ENCODE data around the gene HYAL1.

The HYAL1 gene

DNA sequence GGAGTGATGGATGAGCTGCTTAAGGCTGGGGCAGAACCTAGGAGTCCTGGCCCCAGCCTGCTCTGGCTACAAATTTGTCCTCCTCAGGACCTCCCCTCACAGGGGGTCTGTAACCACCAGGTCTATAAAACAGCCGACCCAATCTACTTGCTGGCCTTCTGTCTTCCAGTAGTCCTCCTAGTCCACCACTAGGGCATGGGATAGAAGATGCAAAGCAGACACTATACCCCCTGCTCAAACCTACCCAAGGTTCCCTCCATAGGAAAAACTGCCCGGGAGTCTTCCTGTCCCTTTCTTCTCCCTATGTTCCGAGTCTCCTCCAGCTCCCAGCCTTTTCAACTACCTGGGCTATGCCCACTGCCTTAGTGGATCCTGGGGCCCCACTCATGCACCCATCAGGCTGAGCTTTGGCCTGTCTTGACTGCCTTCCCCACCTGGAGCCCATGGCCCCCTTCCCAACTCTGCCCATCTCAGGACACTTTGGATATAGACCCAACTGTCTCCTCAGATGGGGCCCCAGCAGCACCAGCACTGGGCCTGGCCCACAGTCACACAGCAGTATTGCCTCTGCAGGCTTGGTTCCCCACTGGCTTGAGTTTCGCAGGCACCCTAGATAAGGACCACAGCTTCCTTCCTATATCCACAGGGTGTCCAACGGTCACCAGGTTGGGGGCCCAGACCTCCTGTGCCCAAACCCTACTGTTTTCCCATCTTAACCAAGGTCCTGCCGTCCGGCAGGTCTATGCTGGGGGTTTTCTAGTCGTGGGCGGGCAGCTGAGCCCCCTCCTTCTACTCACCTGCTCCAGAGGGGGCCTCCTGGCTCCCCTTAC, 5.3 kb downstream of the HYAL1 start:
- H3K4me3 ChIP-seq (ENCODE audit: control insufficient read depth, low read depth, low read length): peak overlapping the region; percentile 86
- TF ChIP-seq, protein P1, sequence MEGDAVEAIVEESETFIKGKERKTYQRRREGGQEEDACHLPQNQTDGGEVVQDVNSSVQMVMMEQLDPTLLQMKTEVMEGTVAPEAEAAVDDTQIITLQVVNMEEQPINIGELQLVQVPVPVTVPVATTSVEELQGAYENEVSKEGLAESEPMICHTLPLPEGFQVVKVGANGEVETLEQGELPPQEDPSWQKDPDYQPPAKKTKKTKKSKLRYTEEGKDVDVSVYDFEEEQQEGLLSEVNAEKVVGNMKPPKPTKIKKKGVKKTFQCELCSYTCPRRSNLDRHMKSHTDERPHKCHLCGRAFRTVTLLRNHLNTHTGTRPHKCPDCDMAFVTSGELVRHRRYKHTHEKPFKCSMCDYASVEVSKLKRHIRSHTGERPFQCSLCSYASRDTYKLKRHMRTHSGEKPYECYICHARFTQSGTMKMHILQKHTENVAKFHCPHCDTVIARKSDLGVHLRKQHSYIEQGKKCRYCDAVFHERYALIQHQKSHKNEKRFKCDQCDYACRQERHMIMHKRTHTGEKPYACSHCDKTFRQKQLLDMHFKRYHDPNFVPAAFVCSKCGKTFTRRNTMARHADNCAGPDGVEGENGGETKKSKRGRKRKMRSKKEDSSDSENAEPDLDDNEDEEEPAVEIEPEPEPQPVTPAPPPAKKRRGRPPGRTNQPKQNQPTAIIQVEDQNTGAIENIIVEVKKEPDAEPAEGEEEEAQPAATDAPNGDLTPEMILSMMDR (conservative IDR thresholded peaks at IDR 0.05; ENCODE audit: control insufficient read depth, insufficient read depth, low read depth, low read length): peak; percentile 21
- DNase-seq (ENCODE audit: low read depth): no peak

DNA sequence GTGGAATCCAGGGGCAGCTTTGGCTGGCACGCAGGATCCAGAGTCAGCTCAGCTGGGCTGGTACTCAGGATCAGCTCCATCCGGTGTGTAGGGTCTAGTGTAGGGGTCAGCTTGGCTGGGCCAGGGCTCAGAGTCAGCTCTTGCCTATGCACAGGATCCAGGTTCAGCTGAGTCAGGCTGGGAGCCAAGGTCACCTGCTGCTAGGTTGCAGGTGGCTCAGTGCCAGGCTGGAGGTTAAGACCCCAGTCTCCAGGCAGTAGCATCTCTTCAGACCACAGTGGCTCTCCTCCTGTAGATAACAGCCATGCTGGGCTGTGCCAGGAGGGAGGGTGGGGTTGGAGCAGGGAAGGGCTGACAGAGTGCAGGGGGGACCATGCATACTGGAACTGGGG, 6.0 kb downstream of the HYAL1 start:
- no peak for DNase-seq (ENCODE audit: low read depth)
- TF ChIP-seq, protein P1 (conservative IDR thresholded peaks at IDR 0.05; ENCODE audit: control insufficient read depth, insufficient read depth, low read depth, low read length): no peak
- H3K4me3 ChIP-seq (ENCODE audit: control insufficient read depth, low read depth, low read length): no peak overlapping the region

DNA sequence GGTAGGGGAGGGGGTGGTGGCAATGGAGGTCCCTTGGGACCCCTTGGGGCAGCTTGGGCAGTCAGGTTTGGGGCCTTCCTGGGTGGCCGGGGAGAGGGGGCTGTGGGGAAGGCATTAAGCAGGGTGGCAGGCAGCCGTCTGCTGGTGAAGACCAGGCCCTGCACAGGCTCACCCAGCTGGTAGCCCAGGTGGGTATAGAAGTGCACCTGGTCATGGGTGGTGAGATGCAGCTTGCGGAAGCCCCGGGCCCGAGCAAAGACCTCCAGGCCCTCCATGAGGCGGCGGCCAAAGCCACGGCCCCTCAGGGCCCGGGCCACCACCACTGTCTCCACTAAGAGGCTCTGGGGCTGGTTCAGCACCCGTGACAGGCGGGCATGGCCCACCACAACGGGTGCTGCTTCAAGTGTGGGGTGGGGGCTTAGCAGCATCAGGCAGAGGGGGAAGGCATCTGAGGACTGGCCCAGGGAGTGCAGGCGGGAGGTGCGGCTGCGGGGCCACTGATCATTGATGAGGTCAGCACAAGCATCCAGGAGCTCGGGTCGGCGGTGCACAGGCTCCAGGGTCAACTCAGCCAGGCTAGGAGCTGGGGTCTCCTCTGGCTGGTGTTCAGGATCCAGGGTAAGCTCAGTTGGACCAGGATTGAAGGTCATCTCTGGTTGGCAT, 6.5 kb downstream of the HYAL1 start:
- DNase-seq (ENCODE audit: low read depth): no peak
- no peak overlapping the region for H3K4me3 ChIP-seq (ENCODE audit: control insufficient read depth, low read depth, low read length)
- TF ChIP-seq, protein P1 (conservative IDR thresholded peaks at IDR 0.05; ENCODE audit: control insufficient read depth, insufficient read depth, low read depth, low read length): no peak

DNA sequence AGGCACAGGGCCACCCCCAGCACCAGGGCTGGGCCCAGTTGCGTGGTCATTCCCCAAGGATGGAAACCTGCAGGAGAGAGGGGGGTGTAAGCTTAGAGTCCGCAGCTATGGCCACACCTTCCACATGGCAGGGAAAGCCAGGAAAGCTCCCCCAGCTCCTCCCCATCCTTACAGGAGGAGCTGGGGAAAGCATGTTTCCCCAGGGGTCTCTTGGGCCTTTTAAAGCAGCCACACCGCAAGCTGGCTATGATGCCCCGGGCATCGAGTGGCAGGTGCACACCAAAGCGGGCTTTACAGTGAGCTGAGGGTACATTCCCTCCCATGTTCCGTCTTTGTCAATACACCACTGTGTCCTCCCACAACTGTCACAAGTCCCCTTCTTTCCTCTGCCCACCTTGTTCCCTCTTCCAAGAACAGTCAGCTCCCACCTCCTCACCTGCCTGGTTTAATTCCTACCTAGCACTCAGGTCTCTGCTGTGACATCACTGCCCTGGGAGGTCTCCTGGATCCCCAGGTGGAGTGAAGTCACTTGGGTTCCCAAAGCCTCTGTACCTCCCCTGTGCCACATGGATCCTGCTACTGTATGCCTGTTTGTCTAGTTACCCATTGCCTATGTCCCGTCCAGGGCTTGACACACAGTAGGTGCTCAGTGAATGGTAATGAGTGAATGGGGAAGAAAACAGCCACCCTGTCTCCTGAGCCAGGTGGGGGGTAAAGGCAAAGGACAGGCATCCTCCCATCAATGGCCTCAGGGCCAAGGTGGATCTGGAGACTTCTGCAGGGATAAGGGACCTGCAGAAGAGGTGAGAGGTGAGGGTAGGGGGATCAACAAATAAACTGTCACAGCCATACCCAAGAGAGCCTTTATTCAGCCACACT, 7.6 kb downstream of the HYAL1 start:
- DNase-seq (ENCODE audit: low read depth): no peak
- TF ChIP-seq, protein P1 (conservative IDR thresholded peaks at IDR 0.05; ENCODE audit: control insufficient read depth, insufficient read depth, low read depth, low read length): no peak

DNA sequence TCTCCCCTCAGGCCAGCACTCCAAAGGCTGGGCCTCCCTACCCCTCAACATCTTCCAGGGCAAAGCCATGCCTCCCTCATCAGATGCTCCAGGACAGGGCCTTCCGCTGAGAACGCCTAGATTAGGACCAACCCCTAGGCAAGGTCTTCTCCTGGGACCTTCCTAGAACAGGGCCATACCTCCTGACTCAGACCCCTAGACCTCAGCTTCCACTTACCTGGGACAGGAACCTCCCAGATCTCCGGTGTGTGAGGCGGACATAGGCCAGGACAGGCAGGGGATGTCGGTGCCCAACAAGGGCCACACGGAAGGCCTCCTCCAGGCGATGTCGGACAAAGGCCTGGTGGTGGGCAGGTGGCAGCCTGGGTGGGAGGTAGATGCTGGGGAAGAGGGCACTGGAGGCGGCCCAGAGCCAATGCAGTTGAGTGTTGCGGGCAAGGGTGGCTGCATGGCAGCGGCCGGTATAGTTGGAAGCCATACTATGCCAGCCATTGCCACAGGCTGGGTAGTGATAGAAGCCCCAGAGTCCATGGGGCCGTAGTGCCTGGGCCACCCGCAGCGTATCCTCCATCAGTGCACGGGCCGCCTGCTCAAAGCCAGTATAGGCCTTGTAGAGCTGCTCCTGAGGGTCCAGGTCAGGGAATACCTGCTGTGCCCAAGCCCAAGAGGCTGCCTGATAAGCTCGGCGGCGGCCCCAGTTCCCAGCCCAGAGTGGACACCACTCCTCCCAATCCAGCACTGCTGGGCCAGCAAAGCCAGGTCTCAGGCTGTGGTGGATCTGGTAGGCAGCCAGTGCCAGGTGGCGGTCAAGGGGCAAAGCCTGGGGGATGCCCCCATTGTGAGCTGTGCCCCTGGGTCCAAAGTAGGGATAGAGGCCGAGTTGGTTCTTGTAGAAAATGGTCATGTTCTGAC, 8.6 kb downstream of the HYAL1 start:
- H3K4me3 ChIP-seq (ENCODE audit: control insufficient read depth, low read depth, low read length): no peak overlapping the region
- no peak for DNase-seq (ENCODE audit: low read depth)
- TF ChIP-seq, protein P1 (conservative IDR thresholded peaks at IDR 0.05; ENCODE audit: control insufficient read depth, insufficient read depth, low read depth, low read length): no peak

More for the DNA sequence above, 7.6 kb downstream of the HYAL1 start:
- no peak overlapping the region for H3K4me3 ChIP-seq (ENCODE audit: control insufficient read depth, low read depth, low read length)

Measured in fibroblast of mammary gland (primary cell).